IgD-negative memory B cell (primary cell): ENCODE measurements around the gene ARMH3. TPM values are rescaled to one million over a fixed set of nuclear protein-coding genes. Genes with fewer than 3 reads are reported as not detected.

Experiments
- H3K27ac Mint-ChIP-seq, 3 donors: one replicate each; pipeline ENCODE4 v1.8.0; 2020 to 2022; ENCODE audit warnings: mild to moderate bottlenecking in 3 of 3, mixed read lengths in 3 of 3, moderate library complexity in 1 of 3
- H3K27me3 Mint-ChIP-seq: one replicate; pipeline ENCODE4 v1.8.0; 2021; ENCODE audit warnings: mixed read lengths
- H3K36me3 Mint-ChIP-seq: one replicate; pipeline ENCODE4 v1.8.0; 2020; ENCODE audit warnings: mild to moderate bottlenecking, mixed read lengths
- H3K4me1 Mint-ChIP-seq, 3 donors: one replicate each; pipeline ENCODE4 v1.8.0; 2020 to 2022; ENCODE audit warnings: mixed read lengths in 3 of 3, mild to moderate bottlenecking in 1 of 3
- H3K4me3 Mint-ChIP-seq, 4 donors: one replicate each; pipeline ENCODE4 v1.8.0; 2020 to 2022; ENCODE audit warnings: mild to moderate bottlenecking in 4 of 4, mixed read lengths in 4 of 4, moderate library complexity in 3 of 4
- H3K9me3 Mint-ChIP-seq, 3 donors: one replicate each; pipeline ENCODE4 v1.8.0; 2020 to 2021; ENCODE audit warnings: mixed read lengths in 3 of 3, mild to moderate bottlenecking in 1 of 3
- polyA plus RNA-seq: library from polyadenylated mRNA; unstranded; fragments of 300-500 nt; fragmentation: Illumina TruSeq; gene quantifications from one replicate; pipeline ENCODE4 v1.2.3, GENCODE V29; 2021

Gene ARMH3
- polyA plus RNA-seq, 1 donor from 2014 or later: 39.3 TPM

GRCh38 chr10:101922846-101923245 lies 133.1 kb downstream of the ARMH3 start:
- H3K4me1 Mint-ChIP-seq: peaks cover 11 to 22% (median 22%) of the 10 kb centered on the region in 3 donors
- peaks cover 6% of the 10 kb centered on the region for H3K36me3 Mint-ChIP-seq
- no peaks in the 10 kb centered on the region for H3K9me3 Mint-ChIP-seq
- H3K27me3 Mint-ChIP-seq: no peaks in the 10 kb centered on the region
- peak overlapping the region in 1 of 3 donors; percentile 20 for H3K27ac Mint-ChIP-seq
- H3K4me3 Mint-ChIP-seq: no peak overlapping the region

DNA sequence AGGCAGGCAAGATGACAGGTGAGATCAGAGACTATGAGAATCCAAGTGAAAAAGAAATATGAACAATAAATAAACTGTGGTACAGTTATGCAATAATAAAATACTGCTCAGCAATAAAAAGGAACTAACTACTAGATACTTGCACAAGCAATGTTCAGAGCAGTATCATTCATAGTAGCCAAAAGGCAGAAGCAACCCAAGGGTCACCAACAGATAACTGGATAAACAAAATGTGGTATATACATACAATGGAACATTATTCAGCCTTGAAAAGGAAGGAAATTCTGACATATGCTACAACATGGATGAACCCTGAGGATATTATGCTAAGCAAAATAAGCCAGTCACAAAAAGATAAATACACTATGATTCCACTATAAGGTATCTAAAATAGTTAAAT lies 135.4 kb downstream of the ARMH3 start:
- Mint-ChIP-seq H3K9me3 (no peaks in the 10 kb centered on the region), H3K36me3 (peaks cover 6% of the 10 kb centered on the region), H3K27me3 (no peaks in the 10 kb centered on the region), H3K4me3 (no peak overlapping the region), H3K27ac (no peak overlapping the region), H3K4me1 (peaks cover 20 to 39% (median 30%) of the 10 kb centered on the region in 3 donors)

- H3K9me3 Mint-ChIP-seq: no peaks in the 10 kb centered on the region
- H3K36me3 Mint-ChIP-seq: peaks cover 3% of the 10 kb centered on the region
- H3K27me3 Mint-ChIP-seq: no peaks in the 10 kb centered on the region
- H3K4me3 Mint-ChIP-seq: no peak overlapping the region
- H3K27ac Mint-ChIP-seq: peak overlapping the region in 1 of 3 donors; percentile 38
- H3K4me1 Mint-ChIP-seq: peaks cover 25 to 39% (median 35%) of the 10 kb centered on the region in 3 donors
Observed at GRCh38 chr10:101919026-101919770, 136.8 kb downstream of the ARMH3 start.

DNA sequence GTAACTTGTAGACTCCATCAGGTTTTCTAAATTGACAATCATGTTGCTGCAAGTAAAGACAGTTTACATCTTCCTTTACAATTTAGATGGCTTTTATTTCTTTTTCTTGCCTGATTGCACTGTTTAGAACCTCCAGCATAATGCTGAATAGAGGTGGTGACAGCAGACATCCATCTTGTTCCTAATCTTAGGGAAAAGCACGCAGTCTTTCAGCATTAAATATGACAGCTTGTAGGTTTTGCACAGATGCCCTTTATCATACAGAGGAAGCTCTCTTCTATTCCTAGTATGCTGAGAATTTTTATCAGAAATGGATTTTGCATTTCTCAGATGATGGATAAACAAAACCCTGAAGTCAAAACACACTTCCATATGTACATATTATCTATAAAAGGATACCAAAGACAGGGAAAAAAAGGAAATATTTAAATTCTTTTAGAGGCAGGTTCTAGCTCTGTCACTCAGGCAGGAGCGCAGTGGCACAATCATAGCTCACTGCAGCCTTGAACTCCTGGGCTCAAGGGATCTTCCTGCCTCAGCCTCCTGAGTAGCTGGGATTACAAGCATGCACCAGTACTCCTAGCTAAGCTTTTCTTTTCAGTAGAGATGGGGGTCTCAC lies 143.3 kb downstream of the ARMH3 start:
- Mint-ChIP-seq H3K9me3 (no peaks in the 10 kb centered on the region), H3K4me3 (no peak overlapping the region), H3K27ac (peak overlapping the region in 1 of 3 donors; percentile 16), H3K4me1 (peaks cover 17 to 22% (median 22%) of the 10 kb centered on the region in 3 donors), H3K27me3 (no peaks in the 10 kb centered on the region), H3K36me3 (peaks cover 3% of the 10 kb centered on the region)

DNA sequence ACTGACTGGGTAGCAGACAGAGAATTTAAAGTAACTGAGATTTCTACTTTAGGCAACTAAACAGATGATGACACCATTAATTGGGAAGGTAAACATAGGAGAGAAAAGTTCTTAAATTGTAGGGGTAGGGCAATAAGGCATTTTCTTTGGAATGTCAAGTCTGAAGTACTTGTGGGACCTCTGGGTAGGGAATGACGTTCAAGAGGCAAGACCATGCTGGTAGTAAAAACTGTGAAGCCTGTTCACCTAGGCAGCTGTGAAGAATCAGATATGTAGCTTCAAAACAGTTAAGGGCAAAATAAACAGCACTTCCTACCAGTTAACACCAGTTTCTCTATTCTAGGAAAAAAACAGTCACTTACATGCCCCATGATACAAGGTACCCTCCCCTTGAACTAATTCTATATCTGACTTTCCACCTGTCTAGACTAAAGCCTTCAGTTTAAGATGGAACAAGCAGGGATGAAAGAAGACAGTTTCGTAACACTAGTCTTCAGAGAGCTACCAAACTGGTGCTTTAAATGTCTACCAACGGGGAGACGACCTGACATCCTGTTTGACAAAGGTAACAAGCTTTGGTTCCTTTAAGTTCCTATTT lies 149.3 kb downstream of the ARMH3 start:
- Mint-ChIP-seq H3K36me3 (peaks cover 4% of the 10 kb centered on the region), H3K9me3 (peaks cover 0 to 1% (median 0%) of the 10 kb centered on the region in 3 donors), H3K4me3 (peak overlapping the region in 2 of 4 donors; percentile 1 to 53), H3K4me1 (peaks cover 36 to 48% (median 48%) of the 10 kb centered on the region in 3 donors), H3K27me3 (no peaks in the 10 kb centered on the region), H3K27ac (peak overlapping the region in 2 of 3 donors; percentile 70 to 73)

DNA sequence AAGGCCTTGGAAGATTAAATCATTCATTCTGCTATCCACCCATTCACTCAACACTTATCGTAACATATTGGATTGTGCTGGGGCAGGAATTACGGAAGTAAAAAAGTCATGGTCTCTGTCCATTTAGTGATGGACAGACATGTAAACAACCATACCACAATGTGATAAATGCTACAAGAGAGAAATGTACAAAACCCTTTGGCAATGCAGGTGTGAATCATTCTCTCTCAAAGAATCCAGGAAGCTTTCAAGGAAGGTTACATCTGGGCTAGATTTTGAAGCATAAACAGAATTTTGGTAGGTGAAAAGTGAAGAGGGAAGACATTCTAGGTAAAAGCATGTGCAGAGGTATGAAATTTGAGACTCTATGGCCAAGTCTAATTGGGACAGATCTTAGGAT lies 150.7 kb downstream of the ARMH3 start:
- H3K4me3 Mint-ChIP-seq: no peak overlapping the region
- H3K9me3 Mint-ChIP-seq: peaks cover 0 to 1% (median 0%) of the 10 kb centered on the region in 3 donors
- H3K4me1 Mint-ChIP-seq: peaks cover 46 to 61% (median 57%) of the 10 kb centered on the region in 3 donors
- peak overlapping the region in 1 of 3 donors; percentile 10 for H3K27ac Mint-ChIP-seq
- no peaks in the 10 kb centered on the region for H3K27me3 Mint-ChIP-seq
- H3K36me3 Mint-ChIP-seq: peaks cover 4% of the 10 kb centered on the region

DNA sequence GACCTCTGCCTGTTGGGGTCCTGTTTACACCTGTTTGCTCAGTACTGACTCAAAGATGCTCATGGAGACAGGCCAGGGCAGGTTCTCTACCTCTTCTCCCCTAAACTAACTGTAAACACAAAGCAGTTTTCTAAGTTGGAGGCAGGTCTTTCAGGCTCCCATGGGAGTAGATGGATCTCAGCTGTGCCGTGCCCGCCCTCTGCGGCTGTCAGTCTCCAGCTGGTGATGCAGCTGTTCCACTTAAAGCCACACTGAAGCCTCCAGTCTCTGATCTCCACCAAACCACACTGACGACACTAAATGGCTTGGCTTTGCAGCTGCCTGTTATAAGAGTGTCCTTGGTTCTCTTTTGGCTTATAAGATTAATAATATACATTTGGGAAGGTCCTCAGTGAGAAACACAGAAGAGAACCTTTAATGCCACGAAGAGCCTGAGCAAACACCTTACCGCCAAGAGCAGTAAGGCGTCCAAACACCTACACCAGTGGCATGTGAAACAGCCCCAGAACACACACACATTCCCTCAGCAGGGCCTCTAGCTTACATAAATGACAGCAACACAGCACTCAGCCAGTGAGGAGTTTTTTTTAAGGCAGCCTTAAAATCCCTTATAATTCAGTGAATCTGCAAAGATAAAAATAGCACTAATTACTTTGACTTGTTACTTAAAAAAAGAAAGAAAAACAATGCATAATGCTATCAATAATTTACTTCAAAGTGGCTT lies 152.0 kb downstream of the ARMH3 start:
- Mint-ChIP-seq H3K4me3 (peak overlapping the region in 3 of 4 donors; percentile 39 to 80 (median 79)), H3K36me3 (peaks cover 4% of the 10 kb centered on the region), H3K27me3 (no peaks in the 10 kb centered on the region), H3K27ac (peak overlapping the region; percentile 77 to 89 (median 86)), H3K9me3 (peaks cover 0 to 1% (median 0%) of the 10 kb centered on the region in 3 donors), H3K4me1 (peaks cover 42 to 62% (median 57%) of the 10 kb centered on the region in 3 donors)

- H3K27me3 Mint-ChIP-seq: no peaks in the 10 kb centered on the region
- peaks cover 2% of the 10 kb centered on the region for H3K36me3 Mint-ChIP-seq
- peaks cover 45 to 62% (median 58%) of the 10 kb centered on the region in 3 donors for H3K4me1 Mint-ChIP-seq
- H3K27ac Mint-ChIP-seq: peak overlapping the region; percentile 77 to 97 (median 86)
- H3K9me3 Mint-ChIP-seq: peaks cover 0 to 1% (median 0%) of the 10 kb centered on the region in 3 donors
- H3K4me3 Mint-ChIP-seq: no peak overlapping the region
Observed at GRCh38 chr10:101902820-101903145, 153.2 kb downstream of the ARMH3 start.

DNA sequence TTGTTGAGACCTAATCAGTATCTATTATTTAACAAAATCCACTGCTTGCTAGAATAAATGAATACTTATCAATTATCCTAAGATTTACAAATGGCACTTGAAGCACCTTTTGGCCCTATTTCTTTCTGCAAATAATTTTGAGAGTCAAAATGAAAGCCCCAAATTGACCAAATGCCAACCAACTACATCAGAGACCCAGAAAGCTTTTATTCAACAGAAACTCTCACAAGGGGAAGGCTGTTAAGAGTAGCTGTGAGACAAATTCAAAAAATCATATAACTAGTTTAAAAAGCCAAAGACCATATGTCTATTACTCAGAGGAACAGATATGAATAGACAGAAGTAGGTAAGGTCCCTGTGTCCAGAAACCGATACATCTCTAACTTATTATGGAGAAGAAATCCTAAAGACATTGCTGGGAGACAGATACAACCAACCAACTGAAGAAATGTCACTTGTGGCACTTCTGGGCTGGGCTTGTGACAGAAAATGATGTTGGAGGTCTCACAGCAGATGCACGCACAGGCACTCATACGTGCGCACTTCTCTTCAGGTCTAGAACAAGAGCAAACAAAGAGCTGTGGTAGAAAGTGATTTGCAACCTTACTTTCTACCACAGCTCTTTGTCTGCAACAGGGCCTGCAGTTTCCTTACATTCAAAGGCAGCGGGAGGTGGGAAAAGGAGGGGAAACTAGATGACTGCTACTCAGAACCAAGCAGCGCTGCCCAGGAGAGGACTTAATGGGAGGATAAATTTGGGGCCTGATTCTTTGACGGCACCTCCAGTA lies 153.7 kb downstream of the ARMH3 start:
- peaks cover 49 to 66% (median 64%) of the 10 kb centered on the region in 3 donors for H3K4me1 Mint-ChIP-seq
- no peaks in the 10 kb centered on the region for H3K27me3 Mint-ChIP-seq
- peak overlapping the region; percentile 77 to 97 (median 92) for H3K27ac Mint-ChIP-seq
- H3K4me3 Mint-ChIP-seq: peak overlapping the region in 2 of 4 donors; percentile 89 to 91
- peaks cover 2% of the 10 kb centered on the region for H3K36me3 Mint-ChIP-seq
- H3K9me3 Mint-ChIP-seq: peaks cover 0 to 1% (median 0%) of the 10 kb centered on the region in 3 donors

DNA sequence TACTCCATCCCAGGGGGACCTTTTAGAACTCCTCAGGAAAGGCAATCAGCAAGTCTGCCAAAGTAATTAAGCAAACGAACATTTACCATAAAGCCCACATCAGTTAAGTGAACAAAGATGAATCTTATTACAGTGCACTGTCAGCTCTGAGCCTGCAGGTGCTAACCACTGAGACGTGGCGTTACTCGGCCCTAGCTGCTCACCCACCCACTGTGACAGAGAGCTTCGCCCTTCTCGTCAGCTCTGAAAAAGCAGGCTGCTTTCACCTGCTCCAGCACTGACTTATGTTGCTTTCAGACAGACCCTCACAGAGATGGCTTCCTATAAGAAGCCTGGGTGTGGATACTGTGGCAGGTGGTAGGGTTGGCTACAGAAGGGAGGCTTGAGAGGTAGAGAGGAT lies 154.6 kb downstream of the ARMH3 start:
- peaks cover 0 to 1% (median 0%) of the 10 kb centered on the region in 3 donors for H3K9me3 Mint-ChIP-seq
- peaks cover 51 to 68% (median 62%) of the 10 kb centered on the region in 3 donors for H3K4me1 Mint-ChIP-seq
- H3K27me3 Mint-ChIP-seq: no peaks in the 10 kb centered on the region
- H3K27ac Mint-ChIP-seq: peak overlapping the region; percentile 77 to 97 (median 92)
- H3K36me3 Mint-ChIP-seq: peaks cover 7% of the 10 kb centered on the region
- H3K4me3 Mint-ChIP-seq: peak overlapping the region; percentile 27 to 91 (median 80)

- Mint-ChIP-seq H3K27ac (peak overlapping the region in 1 of 3 donors; percentile 29), H3K36me3 (peaks cover 8% of the 10 kb centered on the region), H3K4me3 (no peak overlapping the region), H3K4me1 (peaks cover 39 to 57% (median 40%) of the 10 kb centered on the region in 3 donors), H3K27me3 (no peaks in the 10 kb centered on the region), H3K9me3 (no peaks in the 10 kb centered on the region)
Observed at GRCh38 chr10:101897633-101898032, 158.3 kb downstream of the ARMH3 start.

DNA sequence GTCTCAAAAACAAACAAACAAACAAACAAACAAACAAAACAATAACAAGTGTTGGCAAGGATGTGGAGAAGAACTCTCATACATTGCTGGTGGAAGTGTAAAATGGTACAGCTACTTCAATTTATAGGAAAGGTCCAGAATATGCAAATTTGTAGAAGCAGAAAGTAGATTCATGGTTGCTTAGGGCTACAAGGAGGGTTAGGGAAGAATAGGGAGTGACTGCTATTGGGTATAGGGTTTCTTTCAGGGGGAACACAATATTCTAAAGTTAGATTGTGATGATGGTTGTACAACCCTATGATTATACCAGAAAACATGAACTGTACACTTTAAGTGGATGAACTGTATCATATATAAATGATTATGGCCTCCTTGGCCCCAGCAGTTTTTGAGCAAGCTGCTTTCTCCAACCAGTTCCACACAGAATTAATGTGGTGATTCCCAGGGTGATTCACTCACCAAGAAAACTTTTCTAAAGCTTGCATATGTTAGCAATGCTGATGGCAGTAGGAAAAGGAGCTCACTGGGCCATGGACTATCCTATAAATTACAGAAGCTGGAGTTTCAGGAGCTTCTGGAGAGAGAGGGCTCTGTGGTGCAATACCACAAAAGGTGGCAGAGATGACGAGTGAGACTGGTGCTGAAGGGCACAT lies 159.6 kb downstream of the ARMH3 start:
- Mint-ChIP-seq H3K9me3 (no peaks in the 10 kb centered on the region), H3K4me3 (peak overlapping the region in 1 of 4 donors; percentile 33), H3K27ac (peak overlapping the region in 1 of 3 donors; percentile 68), H3K27me3 (no peaks in the 10 kb centered on the region), H3K4me1 (peaks cover 26 to 46% (median 29%) of the 10 kb centered on the region in 3 donors), H3K36me3 (peaks cover 8% of the 10 kb centered on the region)

DNA sequence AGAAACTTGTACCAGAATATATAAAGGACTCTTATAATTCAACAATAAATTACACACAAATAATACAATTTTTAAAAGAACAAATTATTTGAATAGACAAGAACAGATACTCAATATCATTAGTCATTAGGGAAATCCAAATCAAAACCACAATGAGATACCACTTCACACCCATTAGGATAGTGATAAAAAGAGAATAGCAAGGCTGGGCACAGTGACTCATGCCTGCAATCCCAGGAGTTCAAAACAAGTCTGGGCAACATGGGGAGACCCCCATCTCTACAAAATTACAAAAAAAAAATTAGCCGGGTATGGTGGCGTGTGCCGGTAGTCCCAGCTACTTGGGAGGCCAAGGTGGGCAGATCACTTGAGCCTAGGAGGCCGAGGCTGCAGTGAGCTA lies 160.2 kb downstream of the ARMH3 start:
- no peaks in the 10 kb centered on the region for H3K9me3 Mint-ChIP-seq
- H3K27ac Mint-ChIP-seq: no peak overlapping the region
- H3K4me3 Mint-ChIP-seq: peak overlapping the region in 1 of 4 donors; percentile 14
- peaks cover 8% of the 10 kb centered on the region for H3K36me3 Mint-ChIP-seq
- H3K4me1 Mint-ChIP-seq: peaks cover 21 to 42% (median 24%) of the 10 kb centered on the region in 3 donors
- H3K27me3 Mint-ChIP-seq: no peaks in the 10 kb centered on the region
